K562 (cell line): Measurements from ENCODE around the gene RABL3. TPM values are rescaled to one million over a fixed set of nuclear protein-coding genes. Genes with fewer than 3 reads are reported as not detected.

Experiments
- ARID3A ChIP-seq: IDR thresholded peaks from 2 replicates; pipeline ENCODE4 v1.6.1; 2012; ENCODE audit warnings: low read depth, low read length, improper control_type of control experiment, borderline replicate concordance
- ARID3B ChIP-seq: fragments of 250-450 bp; sonication (Bioruptor Pico); IDR thresholded peaks from 2 replicates; pipeline ENCODE4 v1.4.0; 2020; ENCODE audit warnings: borderline replicate concordance
- BRD9 ChIP-seq: fragments of 450-650 bp; IDR thresholded peaks from 2 replicates; pipeline ENCODE4 v1.6.1; 2018; ENCODE audit warnings: low read depth; ENCODE audit not compliant: partially characterized antibody
- CREB3 ChIP-seq: fragments of 450-650 bp; conservative IDR thresholded peaks from 2 replicates; pipeline ENCODE4 v1.6.1; 2016; ENCODE audit warnings: missing genetic modification characterization, low read depth, mild to moderate bottlenecking, missing compliant biosample characterization, moderate library complexity
- EP400 ChIP-seq: fragments of 450-650 bp; IDR thresholded peaks from 2 replicates; pipeline ENCODE4 v1.6.1; 2017; ENCODE audit warnings: antibody characterized with exemption, mild to moderate bottlenecking, moderate library complexity
- HLTF ChIP-seq: fragments of 450-650 bp; IDR thresholded peaks from 2 replicates; pipeline ENCODE4 v1.6.1; 2016
- KDM1A ChIP-seq, 2 experiments: fragments of 450-650 bp; IDR thresholded peaks; 2 replicates each; pipeline ENCODE4 v1.6.1; 2016; ENCODE audit warnings: mild to moderate bottlenecking in 2 of 2
- LCOR ChIP-seq: sonication (generic); formaldehyde crosslinking; IDR thresholded peaks from 2 replicates; pipeline ENCODE4 v1.8.0; 2022; ENCODE audit warnings: mild to moderate bottlenecking, missing genetic modification reagents
- MAFG ChIP-seq: fragments of 450-650 bp; conservative IDR thresholded peaks from 2 replicates; pipeline ENCODE4 v1.6.1; 2016; ENCODE audit warnings: missing genetic modification characterization, missing compliant biosample characterization
- MYBL2 ChIP-seq, 2 experiments: fragments of 450-650 bp in 1 of 2; sonication (generic) in 1 of 2; formaldehyde crosslinking in 1 of 2; IDR thresholded peaks; 2 replicates each; pipeline versions ENCODE4 v1.6.1 to v1.8.1; 2017 to 2022; ENCODE audit warnings: borderline replicate concordance in 1 of 2, inconsistent platforms in 1 of 2, low read depth in 1 of 2, mild to moderate bottlenecking in 1 of 2, missing genetic modification reagents in 1 of 2, moderate library complexity in 1 of 2
- NR1H2 ChIP-seq: sonication (generic); formaldehyde crosslinking; IDR thresholded peaks from 2 replicates; pipeline ENCODE4 v1.4.0; 2020; ENCODE audit warnings: mild to moderate bottlenecking, missing genetic modification reagents
- NR2C1 ChIP-seq, 2 experiments: fragments of 450-650 bp; IDR thresholded peaks; 2 replicates each; pipeline ENCODE4 v1.6.1; 2017; ENCODE audit warnings: mild to moderate bottlenecking in 2 of 2, antibody characterized with exemption in 1 of 2, inconsistent platforms in 1 of 2, missing compliant biosample characterization in 1 of 2, missing genetic modification characterization in 1 of 2
- PREB ChIP-seq: sonication (generic); formaldehyde crosslinking; IDR thresholded peaks from 2 replicates; pipeline ENCODE4 v1.8.1; 2023; ENCODE audit warnings: mild to moderate bottlenecking, missing genetic modification reagents
- SMARCA5 ChIP-seq: fragments of 450-650 bp; IDR thresholded peaks from 2 replicates; pipeline ENCODE4 v1.6.1; 2016
- STAT6 ChIP-seq: sonication (generic); formaldehyde crosslinking; IDR thresholded peaks from 2 replicates; pipeline ENCODE4 v1.8.1; 2023; ENCODE audit warnings: mild to moderate bottlenecking, missing genetic modification reagents
- TCFL5 ChIP-seq: fragments of 250-450 bp; sonication (Bioruptor Pico); conservative IDR thresholded peaks from 2 replicates; pipeline ENCODE4 v1.6.1; 2021; ENCODE audit warnings: mild to moderate bottlenecking, moderate library complexity, matching md5 sums
- ZNF384 ChIP-seq: IDR thresholded peaks from 2 replicates; pipeline ENCODE4 v1.6.1; 2012; ENCODE audit warnings: low read depth, low read length, improper control_type of control experiment
- ZNF780A ChIP-seq: fragments of 250-450 bp; sonication (Bioruptor Pico); IDR thresholded peaks from 2 replicates; pipeline ENCODE4 v1.5.0; 2021; ENCODE audit warnings: mild to moderate bottlenecking
- polyA plus RNA-seq, 8 experiments: library from polyadenylated mRNA; depleted of rRNA in 4 of 8; stranded (reverse) in 5 of 8; unstranded in 3 of 8; fragments of >200 nt; fragmentation: Nextera tagmentation in 2 of 8; fragmentation: Illumina TruSeq in 1 of 8; extraction: Ambion mirVana in 2 of 8; extraction: Trizol in 1 of 8; gene quantifications; 2 replicates each; pipeline versions ENCODE4 v1.2.1 to v1.2.3, GENCODE V29; 2011 to 2014; ENCODE audit warnings: inconsistent platforms in 1 of 8, missing spikeins in 1 of 8
- total RNA-seq, 7 experiments: library from RNA; depleted of rRNA in 6 of 7; stranded (reverse); fragments of >200 nt in 6 of 7; fragmentation: Illumina TruSeq in 2 of 7; extraction: Trizol in 2 of 7; gene quantifications; 2 replicates each; pipeline versions ENCODE4 v1.2.1 to v1.2.3, GENCODE V29; 2011 to 2021; ENCODE audit warnings: low replicate concordance in 1 of 7

RABL3 gene
- total and polyA plus RNA-seq, 9 of the 15 experiments (the other 6 are each of a cell fraction or from before 2014, with no cell fraction given), result 6.5 to 30.7 (median 12.3) TPM

GRCh38 chr3:120693439-120694171 is 48.7 kb downstream of the RABL3 start (continued):
- TF ChIP-seq KDM1A (IDR thresholded peaks at IDR 0.05), result no peak
- no peak for TF ChIP-seq CREB3 (tag)
- no peak for TF ChIP-seq NR2C1 (IDR thresholded peaks at IDR 0.05)
- TF ChIP-seq NR2C1 (tag; IDR thresholded peaks at IDR 0.05), result no peak
- no peak for TF ChIP-seq BRD9
- TF ChIP-seq LCOR, result no peak
- TF ChIP-seq MAFG (tag), result peak; percentile 94
- no peak for TF ChIP-seq ARID3A
- TF ChIP-seq STAT6 (CRISPR knock-in tag), result no peak
- TF ChIP-seq EP400, result no peak
- TF ChIP-seq PREB (CRISPR knock-in tag), result no peak
- TF ChIP-seq HLTF, result no peak
- no peak for TF ChIP-seq NR1H2 (CRISPR knock-in tag)
- TF ChIP-seq ZNF384, result no peak
- no peak for TF ChIP-seq TCFL5
- TF ChIP-seq SMARCA5, result no peak
- no peak for TF ChIP-seq ARID3B (CRISPR knock-in tag)
- no peak for TF ChIP-seq ZNF780A (CRISPR knock-in tag)
- TF ChIP-seq MYBL2 (IDR thresholded peaks at IDR 0.05; ENCODE audit: low read depth), result no peak
- no peak for TF ChIP-seq MYBL2 (CRISPR knock-in tag; IDR thresholded peaks at IDR 0.05; ENCODE audit: borderline replicate concordance)
